SK-N-SH (cell line): Measurements from ENCODE around the gene SND1.

Experiments used
- CTCF ChIP-seq: fragments of 200-600 bp; sonication (generic); IDR thresholded peaks from 2 replicates; pipeline ENCODE4 v1.6.1; 2017; ENCODE audit warnings: antibody characterized with exemption, mild to moderate bottlenecking, moderate library complexity
- POLR2AphosphoS5 ChIP-seq: IDR thresholded peaks from 2 replicates; pipeline ENCODE4 v1.6.1; 2012; ENCODE audit warnings: low read depth, low read length
- SIN3A ChIP-seq: IDR thresholded peaks from 2 replicates; pipeline ENCODE4 v1.6.1; 2012; ENCODE audit warnings: low read depth, mild to moderate bottlenecking, low read length, moderate library complexity, borderline replicate concordance

DNA sequence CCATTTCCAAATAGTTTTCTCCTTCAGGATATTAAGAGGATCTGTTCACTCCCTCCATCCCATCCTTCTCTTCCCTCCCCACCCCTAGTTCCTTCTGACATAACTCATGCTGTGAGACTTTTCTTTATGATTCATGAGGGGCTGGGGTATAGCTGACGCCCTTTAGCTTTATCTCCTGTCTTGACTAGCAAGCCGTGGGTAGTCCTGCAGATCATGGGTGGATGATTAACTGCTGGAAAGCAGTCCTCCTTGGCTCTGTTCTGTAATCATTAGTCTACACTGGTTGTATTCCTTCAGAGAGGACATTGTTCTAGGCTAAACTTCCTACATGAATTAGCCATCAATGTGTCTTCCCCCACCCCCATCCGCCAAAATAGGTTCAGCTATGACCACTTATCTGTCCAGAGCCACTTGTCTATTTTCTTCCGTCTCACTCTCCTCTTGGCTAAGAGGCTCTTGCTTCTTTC, 243.9 kb downstream of the SND1 start:
- TF ChIP-seq CTCF (no peak), POLR2AphosphoS5 (no peak), SIN3A (no peak)
